Kasumi-1 (cell line): Measurements from ENCODE around the gene PPFIA2.

ENCODE experiments used
- DNase-seq, 2 experiments: peaks; one replicate each; lab custom pipeline; 2025; lab: John Stamatoyannopoulos, UW

Gene PPFIA2

GRCh38 chr12:81347404-81347803 is 411.7 kb downstream of the PPFIA2 start:
- no peak for DNase-seq

- no peak for DNase-seq
These were observed 418.2 kb downstream of the PPFIA2 start for GRCh38 chr12:81340910-81341309.

- DNase-seq = no peak
These were observed 420.1 kb downstream of the PPFIA2 start for GRCh38 chr12:81339071-81339470.

- DNase-seq = no peak
These were observed 421.3 kb downstream of the PPFIA2 start for GRCh38 chr12:81337886-81338285.

- DNase-seq = no peak
These were observed 425.3 kb downstream of the PPFIA2 start for GRCh38 chr12:81333812-81334211.

- no peak for DNase-seq
These were observed 427.1 kb downstream of the PPFIA2 start for GRCh38 chr12:81332054-81332453.

GRCh38 chr12:81330480-81330879 is 428.7 kb downstream of the PPFIA2 start:
- peak in 1 of 2 experiments; percentile 5 for DNase-seq

- peak in 1 of 2 experiments; percentile 25 for DNase-seq
These were observed 430.1 kb downstream of the PPFIA2 start for GRCh38 chr12:81329085-81329484.

GRCh38 chr12:81327425-81327824 is 431.7 kb downstream of the PPFIA2 start:
- DNase-seq = no peak

GRCh38 chr12:81325086-81325485 is 434.1 kb downstream of the PPFIA2 start:
- no peak for DNase-seq

GRCh38 chr12:81314903-81315531 is 444.1 kb downstream of the PPFIA2 start:
- no peak for DNase-seq

- DNase-seq = no peak
These were observed 455.2 kb downstream of the PPFIA2 start for GRCh38 chr12:81303935-81304334.

- no peak for DNase-seq
These were observed 458.7 kb downstream of the PPFIA2 start for GRCh38 chr12:81300454-81300853.

- DNase-seq = no peak
These were observed 461.5 kb downstream of the PPFIA2 start for GRCh38 chr12:81297601-81298000.

- DNase-seq = no peak
These were observed 462.4 kb downstream of the PPFIA2 start for GRCh38 chr12:81296556-81297305.

GRCh38 chr12:81295251-81295650 is 463.9 kb downstream of the PPFIA2 start:
- no peak for DNase-seq

GRCh38 chr12:81294325-81295190 is 464.6 kb downstream of the PPFIA2 start:
- DNase-seq = no peak

GRCh38 chr12:81288651-81289050 is 470.5 kb downstream of the PPFIA2 start:
- no peak for DNase-seq

- DNase-seq = no peak
These were observed 475.0 kb downstream of the PPFIA2 start for GRCh38 chr12:81284137-81284536.

GRCh38 chr12:81274637-81275529 is 484.3 kb downstream of the PPFIA2 start:
- DNase-seq = no peak

- DNase-seq = no peak
These were observed 488.8 kb downstream of the PPFIA2 start for GRCh38 chr12:81270385-81270784.

- no peak for DNase-seq
These were observed 496.1 kb downstream of the PPFIA2 start for GRCh38 chr12:81263072-81263471.
